D341Med (cell line): ENCODE data around the gene PRR5L.

Experiments
- DNase-seq: peaks from one replicate; pipeline ENCODE4 v3.0.0; 2012; ENCODE audit warnings: low spot score

Gene PRR5L

DNA sequence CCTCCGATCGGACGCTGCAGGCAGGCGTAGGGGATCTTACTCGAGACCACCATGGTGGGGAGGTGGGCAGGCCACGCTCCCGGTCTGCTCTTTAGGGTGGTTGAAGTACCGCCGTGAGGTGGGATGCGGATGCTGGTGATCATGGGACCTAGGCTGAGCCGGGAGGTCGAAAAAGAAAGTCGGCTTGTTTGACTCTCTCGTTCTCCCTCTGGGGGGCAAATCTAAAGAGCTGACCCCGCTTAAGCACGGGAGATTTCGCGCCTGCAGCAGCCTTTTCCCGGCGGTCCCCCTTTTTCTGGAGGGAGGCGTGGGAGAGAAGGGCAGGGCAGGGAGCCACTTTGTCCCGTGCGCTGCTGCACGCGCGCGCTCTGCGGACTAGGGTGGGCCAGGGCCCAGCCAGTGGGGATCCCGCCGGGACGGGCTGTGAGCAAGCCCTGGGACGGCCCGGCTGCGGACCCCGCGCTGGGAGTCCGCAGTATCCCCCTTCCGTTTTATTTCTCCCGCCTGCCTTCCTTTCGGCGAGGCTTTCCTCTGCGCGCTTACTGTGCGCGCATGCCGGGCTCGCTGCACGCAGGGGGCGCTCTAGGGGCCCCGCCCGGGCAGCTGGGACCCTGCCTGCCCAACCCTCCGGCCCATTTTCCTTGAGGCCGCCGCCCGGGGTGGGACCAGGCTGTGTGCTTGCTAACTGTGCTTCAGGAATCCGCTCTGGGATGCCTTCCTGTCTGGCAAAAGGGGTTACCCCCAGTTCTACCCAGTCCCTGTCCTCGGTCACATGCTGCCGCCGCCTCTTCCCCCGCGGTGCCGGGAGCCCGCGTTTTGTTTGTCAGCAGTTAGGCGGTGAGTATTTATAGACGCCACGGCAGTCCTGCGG lies 81.0 kb downstream of the PRR5L start:
- DNase-seq, result peak; percentile 65

DNA sequence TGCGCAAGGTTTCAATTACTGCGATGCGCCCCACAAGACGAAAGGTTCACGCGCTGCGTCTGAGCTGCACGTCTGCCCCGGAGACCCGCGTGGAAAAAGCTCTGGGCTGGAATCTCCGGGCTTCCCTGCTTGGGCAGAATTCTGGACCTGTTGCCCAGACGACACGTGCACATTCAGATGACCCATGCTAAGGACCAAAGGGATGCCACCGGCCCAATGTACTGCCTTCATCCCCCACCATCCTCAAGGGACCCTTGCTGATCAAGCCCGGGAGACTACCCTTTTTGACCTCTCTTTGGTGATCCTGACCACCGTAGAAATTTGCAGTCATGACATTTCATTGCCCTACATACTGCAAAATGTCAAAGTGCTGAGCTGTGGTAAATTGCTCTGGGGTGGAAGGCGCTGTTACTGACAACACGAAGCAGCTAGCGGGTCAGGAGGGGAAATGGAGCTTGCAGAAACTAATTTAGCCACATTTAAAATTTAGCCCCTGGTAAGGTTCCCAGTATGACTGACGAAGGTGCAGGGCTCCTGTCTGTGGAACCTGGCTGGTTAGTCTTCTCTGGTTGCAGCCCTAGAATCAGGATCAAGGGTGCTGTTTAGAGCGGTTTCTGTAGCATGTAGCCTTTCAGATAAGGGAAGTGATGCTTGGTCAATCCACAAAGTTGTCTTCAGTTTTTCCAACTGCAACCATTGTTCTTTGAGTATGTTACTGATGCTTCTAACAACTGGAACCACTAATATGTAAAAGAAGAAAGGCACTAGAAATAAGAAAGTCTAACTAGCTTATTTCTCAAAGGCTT lies 81.9 kb downstream of the PRR5L start:
- DNase-seq, result no peak

DNA sequence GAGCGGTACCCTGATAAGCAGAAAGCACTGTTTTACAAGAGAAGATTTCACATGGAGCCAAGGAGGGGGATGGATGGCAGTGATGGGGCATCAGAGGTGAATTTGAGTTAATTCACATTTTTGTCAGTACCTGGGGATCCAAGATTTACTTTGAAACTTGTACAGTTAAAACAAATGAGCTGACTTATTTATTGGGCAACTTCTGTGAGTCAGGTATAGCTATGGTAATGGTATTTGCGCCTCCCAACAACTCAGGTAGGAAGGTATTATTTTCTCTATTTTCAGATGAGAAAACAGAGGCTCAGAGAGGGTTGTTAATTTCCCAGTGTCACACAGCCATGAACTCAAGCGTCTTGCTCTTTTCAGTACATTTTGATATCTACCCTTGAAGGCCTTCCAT lies 83.6 kb downstream of the PRR5L start:
- DNase-seq, result no peak

DNA sequence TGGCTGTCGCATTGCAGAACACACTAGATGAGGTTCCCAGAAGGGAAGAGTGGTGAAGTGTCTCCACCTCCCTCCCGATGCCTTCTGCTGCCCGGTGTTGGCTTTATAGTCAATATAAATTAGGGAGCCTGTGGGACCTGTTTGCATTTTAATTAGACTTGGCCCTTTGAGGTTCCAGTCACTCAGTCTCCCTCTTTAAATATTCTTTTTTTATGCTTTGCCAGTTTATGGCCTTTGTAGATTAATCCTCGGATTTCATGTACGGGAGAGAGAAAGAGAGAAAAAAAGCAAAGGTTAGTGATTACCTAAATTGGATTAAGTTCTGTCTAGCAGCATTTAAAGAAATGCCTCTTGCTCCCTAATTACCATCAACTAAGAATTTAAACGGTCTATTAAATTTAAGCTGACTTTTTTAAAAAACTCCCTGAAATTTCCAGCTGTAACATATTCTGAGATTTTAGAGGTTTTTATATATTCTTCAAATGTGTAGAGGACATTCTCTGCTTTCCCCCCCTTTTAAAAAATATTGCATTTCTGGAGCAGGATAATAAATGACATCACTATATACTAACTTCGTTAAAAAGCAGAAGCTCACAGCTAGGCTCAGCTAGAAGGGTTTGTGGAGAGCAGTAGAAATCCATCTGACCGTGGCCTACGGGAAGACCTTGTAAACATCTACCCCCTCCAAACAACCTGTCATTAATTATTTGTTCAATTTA lies 84.4 kb downstream of the PRR5L start:
- DNase-seq, result no peak

DNA sequence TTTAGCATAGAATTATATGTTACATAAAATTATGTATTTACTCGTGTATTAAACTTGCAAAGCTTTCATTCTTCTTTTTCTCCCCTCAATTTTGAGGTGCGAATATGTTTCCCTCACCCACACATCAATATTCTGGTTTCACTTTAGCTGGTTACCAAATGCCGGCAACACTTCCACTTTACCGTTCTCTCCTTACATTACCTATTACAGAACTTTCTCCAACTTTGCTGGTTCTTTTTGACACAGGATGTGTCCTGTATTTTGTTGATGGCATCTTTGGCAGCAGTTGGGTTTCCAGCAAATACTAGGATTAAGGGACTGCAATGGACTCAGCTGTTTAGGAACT lies 84.9 kb downstream of the PRR5L start:
- DNase-seq, result no peak

DNA sequence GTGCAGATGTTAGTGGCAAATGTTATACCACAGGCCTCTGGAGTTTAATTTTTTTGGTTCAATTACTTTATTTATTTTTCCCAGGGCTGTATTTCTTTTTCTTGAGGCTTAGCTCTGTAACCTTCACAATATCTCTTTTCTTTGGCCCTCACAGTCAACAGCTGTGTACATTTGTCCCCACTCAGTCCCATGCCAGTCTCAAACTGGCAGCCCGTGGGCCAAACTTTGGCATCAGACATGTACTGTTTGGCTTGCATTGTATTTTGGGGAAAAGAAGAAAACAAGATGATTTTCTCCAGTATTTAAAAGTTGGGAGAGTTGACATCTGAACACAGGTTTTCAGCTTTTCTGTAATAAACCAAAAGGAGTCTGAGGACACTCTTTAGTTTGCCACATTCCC lies 87.1 kb downstream of the PRR5L start:
- DNase-seq, result no peak

DNA sequence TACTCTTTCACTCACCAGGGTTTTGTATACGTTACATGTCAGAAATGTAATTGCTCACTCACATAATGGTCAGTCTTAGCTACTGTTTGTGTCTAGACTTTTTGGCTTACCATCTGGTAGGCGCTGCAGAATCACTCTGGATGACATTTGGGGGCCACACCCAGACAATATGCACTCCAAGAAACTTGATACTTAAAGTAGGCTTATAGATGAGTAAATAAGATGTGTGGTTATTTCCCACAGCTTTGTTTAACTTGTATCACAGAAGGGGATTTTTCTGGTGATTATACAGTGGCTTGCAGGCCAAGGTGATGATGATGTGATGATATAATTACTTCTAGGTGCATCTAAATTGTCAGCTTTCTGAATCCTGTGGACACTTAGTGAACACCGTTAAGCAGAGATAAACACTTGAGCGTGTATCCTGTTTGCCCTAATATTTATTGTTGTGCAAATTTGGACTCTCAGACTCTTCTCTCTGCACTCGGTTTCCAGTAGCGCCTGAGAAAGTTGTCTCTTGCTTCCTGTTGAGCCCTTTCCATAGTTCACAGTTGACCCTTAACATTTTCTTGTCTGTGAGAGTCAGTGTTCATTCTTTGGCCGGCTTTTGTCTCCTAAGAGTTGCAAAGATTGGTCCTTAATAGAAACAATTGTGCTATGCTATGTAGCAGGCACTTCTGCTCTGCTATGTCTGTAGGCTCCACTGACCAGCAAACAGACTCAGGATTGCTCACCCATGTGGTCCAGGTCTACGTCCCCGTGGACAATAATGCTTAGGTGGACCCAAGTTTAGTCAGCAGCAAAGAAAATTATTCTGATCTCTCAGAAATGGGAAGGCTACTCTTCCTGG lies 89.3 kb downstream of the PRR5L start:
- peak; percentile 33 for DNase-seq

DNA sequence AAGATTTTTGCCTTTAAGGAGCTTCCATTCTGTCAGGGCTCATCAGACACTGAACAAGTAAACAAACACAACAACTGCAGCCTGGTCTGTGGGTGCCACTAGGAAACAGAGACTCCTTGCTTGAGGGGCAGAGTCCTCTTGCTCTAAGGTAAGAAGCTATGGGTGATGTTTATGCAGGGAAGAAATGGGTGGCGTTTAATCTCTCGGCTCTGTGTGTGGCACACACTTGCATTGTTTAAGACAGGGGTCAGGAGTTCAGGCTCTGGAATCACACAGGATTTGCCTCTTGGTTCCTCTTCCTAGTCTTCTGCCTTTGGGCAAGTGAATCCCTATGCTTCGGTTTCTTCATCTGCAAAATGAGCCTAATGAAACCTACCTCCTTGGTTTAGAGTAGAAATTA lies 90.3 kb downstream of the PRR5L start:
- DNase-seq, result no peak

DNA sequence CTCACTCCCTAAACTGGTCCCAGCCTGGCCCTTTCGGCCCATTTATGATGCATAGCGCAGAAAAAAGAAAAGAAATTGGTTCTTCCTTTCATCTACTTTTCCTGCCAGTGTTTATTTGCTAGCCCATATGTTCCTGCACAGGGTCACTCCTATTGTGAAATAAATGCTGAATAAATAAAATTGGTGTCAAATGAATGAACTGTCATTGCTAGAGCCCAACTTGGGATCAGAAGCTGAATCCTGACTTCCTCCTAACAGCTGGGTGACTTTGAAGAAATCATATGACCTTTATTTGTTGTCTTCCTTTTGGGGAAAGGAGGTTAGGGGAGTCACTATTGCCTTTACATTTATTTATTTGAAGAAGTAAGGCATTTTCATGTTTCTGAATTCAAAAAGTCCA lies 92.0 kb downstream of the PRR5L start:
- DNase-seq, result no peak

DNA sequence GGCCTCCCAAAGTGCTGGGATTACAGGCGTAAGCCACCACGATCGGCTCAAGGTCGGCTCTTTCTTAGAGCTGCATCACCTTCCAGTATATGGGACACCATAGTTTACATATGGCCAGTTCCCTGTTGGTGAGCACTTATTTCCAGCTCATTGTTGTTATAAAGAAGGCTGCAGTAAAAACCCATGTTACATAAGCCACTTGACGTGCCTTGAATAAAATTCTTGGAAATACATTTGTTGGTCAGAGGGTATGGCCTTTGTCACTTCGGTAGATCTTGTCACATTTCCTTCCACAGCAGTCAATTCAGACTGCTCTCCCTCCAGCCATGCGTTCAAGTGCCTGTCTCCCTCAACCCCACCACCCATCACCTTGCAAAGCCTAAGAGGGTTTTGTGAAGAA lies 92.9 kb downstream of the PRR5L start:
- DNase-seq, result no peak

DNA sequence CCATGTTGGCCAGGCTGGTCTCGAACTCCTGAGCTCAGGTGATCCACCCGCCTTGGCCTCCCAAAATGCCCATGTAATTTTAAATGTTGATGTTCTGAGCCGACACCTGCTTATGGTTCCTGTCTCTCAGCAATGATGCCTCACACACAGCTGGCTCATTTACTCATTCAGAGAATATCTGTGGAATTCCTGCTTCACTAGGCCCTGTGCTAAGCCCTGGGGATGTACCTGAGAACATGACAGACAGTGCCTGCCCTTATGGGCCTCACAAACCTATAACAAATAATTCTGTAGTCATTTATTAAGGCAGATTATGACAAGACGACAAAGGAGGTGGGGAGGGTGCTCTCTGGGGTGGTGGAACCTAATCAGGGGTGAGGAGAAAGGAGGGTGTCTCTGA lies 93.7 kb downstream of the PRR5L start:
- no peak for DNase-seq

DNA sequence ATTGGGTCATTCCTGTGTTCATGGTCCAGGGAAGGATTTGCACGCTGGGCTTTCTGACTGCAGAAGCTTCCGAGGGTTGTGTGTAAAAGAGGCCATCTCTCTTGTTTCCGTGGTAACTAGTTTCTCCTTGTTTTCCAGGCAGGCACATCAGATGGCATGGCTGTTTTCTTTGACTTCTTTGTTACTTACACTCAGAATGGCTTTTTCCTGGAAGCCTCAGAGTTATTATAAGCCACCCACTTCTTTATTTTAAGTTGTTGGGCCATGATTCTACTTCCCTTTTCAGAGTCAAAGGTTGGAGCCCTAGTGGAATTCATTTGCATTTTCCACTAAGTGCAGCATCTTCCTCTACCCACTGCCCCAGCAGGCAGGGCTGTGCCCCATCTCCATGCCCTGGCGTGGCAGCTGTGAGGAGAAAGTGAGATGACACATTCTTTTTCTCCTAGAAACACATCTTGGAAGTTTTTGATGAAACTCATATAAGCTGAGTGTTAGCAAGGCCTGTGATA lies 94.9 kb downstream of the PRR5L start:
- no peak for DNase-seq

DNA sequence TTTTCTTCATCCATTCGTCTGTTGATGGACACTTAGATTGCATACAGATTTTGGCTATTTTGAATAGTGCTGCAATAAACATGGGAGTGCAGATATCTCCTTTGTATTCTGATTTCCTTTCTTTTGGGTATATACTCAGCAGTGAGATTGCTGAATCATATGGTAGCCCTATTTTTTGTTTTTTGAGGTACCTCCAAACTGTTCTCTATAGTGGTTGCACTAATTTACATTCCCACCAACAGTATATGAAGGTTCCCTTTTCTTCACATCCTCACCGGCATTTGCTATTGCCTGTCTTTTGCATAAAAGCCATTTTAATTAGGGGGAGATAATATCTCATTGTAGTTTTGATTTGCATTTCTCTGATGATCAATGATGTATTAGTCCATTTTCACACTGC lies 96.1 kb downstream of the PRR5L start:
- no peak for DNase-seq

DNA sequence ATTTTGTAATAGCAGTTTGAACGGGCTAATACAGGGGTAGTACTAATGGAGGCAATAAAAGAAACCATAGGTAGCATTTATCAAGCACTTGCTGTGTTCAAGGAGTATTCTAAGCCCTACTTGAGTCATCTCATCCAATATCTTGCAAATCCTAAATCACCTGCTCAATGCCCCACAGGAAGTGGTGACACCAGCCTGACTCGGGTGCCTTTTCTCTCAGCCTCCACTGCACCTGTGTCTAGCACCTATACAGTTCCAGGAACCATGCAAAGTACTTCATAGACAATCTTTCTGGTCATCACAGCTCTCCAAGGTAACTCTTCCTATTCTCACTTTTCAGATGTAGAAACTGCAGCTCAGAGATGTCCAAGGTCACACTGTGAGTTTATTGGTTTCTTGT lies 98.0 kb downstream of the PRR5L start:
- no peak for DNase-seq

DNA sequence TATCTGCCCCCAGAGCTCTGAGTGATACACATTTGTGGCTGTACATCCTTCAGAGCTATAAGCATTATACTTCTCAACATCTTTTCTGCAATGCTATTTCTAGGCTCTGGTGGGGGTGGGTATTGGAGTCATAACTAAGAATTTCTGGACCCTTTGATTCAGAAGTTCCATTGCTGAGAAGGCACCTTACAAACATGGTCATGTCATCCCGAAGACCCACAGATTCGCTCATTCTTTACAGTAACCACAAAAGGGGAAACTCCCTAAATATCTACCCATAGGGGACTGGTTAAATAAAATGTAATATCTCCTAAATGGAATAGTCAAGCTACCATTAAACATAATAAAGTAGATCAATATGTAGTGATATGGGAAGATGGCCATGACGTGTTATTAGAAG lies 98.8 kb downstream of the PRR5L start:
- no peak for DNase-seq

DNA sequence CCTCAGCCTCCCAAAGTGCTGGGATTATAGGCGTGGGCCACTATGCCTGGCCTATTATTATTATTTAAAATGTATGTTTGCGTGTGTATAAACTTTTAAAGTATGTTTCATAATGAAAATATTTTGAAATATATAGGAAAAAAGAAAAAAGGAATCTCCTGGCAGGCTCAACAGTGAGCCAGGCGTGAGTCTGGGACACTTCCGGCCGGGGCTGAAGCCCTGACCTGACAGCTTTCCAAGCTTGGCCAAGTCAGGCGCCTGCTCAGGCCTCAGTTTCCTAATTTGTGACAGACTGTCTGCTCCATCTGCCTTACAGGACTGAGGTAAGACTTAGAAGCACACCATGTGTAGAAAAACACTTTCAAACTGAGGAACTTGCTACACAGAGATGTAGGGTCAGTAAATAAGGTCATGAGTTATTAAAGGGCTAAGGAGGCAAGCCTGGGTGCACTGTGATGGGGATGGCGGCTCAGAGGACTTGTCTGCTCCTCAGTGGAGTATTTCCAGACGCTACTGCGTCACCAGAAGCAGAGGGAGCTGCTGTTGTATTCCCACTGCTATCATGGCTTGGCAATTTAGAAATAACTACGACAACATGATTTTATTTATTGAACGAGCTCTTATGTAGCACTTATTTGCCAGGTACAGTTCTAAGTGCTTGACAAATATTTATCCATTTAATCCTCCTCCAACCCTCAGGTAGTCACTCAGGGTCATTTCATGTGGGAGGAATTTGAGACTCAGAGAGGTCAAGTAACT lies 100.1 kb downstream of the PRR5L start:
- no peak for DNase-seq

DNA sequence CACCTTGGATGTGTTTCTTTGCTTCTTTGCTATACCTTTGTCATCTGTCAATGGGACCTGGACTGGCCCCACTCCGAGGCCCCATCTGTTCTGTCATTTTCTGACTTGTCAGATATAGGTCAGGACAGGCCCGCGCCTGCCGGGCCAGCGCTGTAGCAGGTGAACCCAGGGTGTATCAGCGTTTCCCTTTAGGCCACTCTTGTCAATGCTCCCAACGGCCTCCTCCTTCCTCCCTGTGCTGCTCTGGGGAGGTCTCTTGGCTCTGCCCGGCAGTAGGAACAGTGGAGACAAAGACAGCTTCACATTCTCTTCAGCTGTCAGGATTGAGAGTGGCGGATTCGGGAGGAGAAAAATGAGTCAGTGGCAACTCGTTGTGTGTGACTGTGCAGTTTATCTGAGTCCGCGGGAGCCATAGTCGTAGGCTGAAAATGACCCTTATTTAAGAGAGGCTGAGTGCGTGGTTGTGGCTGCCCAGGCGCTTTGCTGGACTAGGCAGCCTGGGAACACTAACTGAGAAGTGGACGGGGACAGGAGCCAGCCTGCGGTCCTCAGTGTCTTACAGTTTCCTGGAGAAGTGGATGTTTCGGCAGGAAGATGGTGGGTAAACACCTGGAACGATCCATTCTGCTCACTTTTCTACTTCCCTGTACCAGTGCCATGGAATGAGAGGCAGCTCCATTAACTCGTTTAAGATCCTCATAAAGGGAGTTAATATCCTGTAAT lies 102.3 kb downstream of the PRR5L start:
- no peak for DNase-seq

DNA sequence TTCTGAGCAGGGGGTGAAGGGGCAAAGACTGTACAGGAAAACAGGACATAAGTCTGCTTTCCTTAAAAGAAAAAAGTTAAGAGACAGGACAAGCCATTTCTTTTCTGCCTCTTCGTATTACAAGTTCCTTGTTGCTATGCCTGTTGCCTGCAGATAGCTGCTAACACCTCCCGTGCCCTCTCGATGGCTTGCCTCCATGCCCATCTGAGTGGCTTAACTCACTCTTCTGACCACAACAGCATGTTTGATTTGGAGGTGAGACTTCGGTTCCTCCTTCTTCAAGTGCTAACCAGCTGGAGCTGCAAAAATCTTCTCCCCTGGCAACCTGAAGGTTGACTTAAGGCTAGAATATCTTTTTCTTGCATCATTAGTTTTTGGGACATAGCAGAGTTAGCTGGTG lies 103.1 kb downstream of the PRR5L start:
- DNase-seq, result no peak

DNA sequence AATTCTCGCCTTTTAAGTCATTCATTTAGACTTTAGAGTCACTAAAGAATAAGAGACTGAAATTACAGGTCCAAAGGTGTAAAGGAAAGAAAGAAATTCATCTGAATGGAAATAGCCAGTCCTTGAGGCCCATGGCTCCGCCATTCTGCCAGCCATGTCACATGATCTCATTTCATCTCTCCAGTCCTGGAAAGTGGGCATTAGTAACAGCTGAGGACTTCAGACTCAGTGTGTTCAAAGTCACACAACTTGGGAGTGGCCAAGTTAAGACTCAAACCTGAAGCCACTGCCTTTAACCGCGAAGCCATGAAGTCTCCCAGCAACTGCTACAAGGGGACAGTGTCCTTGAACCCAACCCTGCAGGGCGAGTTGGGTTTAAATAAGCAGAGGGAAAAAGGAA lies 103.7 kb downstream of the PRR5L start:
- no peak for DNase-seq

DNA sequence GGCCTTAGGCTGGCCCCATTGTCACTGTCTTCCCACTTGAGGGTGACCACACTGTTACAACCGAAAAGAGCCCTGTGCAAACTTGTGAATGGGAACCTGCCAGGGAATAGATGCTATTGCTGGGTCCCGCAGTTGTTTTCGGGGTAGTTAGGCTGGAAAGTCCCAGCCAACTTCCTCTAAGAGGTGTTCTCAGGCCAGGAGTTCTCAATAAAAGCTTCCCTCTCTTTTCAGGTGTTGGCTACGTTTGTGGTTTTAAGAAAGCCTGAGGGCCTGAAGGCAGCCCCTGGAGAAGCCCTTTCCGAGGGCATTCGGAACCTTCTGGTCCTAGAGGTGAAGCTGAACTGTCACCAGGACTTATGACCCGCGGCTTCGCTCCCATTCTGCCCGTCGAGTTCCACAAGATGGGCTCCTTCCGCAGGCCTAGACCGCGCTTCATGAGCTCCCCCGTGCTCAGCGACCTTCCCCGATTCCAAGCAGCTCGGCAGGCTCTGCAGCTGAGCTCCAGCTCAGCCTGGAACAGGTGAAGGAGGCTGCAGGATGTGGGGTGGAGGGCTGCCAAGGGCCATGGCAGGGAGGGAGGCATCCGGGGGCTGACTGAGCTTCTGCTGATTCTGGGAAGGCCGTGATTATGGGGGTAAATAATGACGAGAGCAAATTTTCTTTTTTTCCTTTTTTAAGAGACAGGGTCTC lies 104.8 kb downstream of the PRR5L start:
- DNase-seq, result no peak
